ENCODE data around the gene STX1B. TPM values are rescaled to one million over a fixed set of nuclear protein-coding genes. Genes with fewer than 3 reads are reported as not detected.
"Not testable (repeated sequence)": the region's sequence is repeated elsewhere in the genome, so short reads cannot be mapped to it uniquely, and the experiment has no call there.

The STX1B gene
- total RNA-seq, 1 donor from 2014 or later, result 1.2 TPM

DNA sequence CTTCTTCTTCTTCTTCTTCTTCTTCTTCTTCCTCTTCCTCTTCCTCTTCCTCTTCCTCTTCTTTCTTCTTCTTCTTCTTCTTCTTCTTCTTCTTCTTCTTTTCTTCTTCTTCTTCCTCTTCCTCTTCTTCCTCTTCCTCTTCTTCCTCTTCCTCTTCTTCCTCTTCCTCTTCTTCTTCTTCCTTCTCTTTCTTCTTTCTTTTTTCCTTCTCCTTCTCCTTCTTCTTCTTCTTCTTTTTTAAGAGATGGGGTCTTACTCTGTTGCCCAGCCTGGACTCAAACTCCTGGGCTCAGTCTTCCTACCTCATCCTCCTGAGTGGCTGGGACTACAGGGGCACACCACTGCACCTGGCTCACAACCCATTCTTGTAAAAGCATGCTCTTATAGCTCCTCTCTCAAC lies 2.9 kb upstream of the STX1B start:
- DNase-seq (ENCODE audit: low spot score), result not testable (repeated sequence)

DNA sequence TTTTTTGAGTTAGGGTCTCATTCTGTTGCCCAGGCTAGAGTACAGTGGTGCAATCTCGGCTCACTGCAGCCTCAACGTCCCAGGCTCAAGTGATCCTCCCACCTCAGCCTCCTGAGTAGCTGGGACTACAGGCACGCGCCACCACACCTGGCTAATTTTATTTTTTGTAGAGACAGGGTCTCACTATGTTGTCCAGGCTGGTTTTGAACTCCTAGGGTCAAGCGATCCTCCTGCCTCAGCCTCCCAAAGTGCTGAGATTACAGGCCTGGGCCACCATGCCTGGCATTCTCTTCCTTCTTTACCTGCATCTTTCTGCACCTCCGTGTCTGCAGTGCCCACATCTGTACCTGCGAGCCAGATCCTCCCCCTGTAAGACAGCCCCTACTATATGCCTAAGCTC lies 1.4 kb upstream of the STX1B start:
- not testable (repeated sequence) for DNase-seq (ENCODE audit: low spot score)

DNA sequence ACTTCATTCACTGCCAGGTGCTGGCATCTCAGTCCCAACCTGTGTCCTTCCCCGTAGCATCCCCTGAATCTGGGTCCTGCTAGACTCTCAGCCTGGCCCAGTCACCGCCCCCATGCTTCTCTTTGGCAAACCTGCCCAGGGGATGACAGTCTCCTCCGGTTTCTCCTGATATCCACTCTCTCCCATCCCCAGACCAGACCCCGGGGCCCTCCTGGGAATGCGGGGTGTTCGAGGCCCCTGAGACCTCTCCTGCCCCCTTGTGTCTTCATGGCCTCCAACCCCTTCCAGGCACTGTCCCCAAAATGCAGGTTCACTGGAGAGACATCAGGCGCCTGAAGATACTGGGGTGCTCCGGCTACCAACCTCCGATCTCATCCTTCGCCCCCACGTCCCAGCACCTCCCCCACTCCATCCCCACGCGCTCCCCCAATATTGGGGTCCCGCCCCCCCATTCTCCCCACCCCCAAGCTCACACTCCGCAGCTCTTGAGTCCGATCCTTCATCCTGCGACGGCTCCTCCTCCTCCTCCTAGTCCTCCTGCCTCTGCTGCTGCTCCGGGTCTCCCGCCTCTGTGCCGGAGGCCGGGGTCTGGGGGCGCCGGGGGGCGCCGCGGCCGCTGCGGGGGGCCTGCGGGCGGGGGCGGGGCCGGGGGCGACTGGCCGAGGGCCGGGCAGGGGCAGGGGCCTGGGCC lies 399 bp downstream of the STX1B start:
- no peak for DNase-seq (ENCODE audit: low spot score)

DNA sequence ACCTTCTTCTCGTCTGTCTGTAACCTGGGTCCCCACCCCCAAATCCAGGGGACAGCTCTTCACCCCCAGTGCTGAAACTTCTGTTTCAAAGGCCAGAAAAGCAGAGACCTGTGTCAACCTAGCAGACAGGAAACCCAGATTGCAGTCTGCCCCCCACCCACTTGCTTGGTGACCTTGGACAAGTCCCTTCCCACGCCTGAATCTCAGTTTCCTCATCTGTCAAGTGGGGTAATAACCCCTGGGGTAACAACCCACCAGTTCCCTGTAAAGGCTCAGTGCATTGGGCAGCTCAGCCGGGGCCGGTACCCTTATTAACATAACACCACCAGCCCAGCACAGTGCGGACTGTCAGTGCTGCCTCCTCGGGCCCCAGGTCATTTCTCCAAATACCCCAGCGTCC lies 1.3 kb downstream of the STX1B start:
- no peak for DNase-seq (ENCODE audit: low spot score)

DNA sequence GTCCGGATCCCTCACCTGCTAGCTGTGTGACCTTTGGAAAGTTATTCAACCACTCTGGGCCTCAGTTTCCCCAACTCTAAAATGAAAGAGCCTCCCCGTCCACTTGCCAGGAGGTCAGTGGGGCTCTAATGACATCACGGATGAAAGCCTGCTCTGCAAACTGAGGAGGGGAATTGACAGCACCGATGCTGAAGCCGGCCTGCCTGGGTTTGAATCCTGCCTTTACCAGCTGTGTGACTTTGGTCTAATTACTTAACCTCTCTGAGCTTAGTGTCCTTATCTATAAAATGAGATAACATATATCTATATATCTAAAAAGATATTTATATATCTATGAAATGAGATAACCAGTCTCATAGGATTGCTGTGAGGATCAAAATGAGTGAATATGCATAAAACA lies 1.9 kb downstream of the STX1B start:
- DNase-seq (ENCODE audit: low spot score), result no peak

DNA sequence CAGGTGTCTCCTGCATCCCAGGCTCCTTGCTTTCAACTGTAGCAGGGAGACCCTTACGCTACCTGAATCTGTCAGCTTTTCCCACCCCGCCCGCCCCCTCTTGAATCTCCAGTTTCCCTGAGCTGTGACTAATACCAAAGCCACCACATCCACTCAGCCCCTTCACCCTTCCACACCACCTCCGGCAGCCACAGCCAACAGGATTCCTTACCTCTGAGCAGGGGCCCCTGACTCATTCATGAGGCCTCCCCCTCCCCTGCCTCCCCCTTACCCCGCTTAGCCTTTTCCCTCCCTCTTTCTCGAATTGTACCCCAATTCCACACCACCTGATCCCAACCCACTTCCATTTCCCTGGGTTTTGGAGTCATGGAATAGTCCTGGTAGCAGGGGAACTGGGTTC lies 2.3 kb downstream of the STX1B start:
- no peak for DNase-seq (ENCODE audit: low spot score)

DNA sequence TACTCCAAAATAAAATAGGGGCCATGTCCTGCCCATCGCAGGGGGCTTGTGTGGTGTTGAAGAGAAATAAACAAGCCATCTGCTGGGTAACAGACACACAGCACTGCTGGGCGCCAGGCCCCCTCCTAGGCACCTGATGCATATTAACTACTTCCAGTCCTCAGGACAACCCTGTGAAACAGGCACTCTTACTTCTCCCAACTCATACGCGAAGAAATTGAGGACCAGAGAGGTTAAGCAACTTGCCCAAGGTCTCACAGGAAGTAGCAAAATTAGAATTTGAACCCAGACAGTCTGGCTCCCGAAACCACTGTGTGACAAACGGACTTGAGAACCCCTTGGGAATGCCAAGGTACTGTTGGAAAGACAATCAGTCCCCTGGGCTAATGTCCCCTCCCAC lies 2.8 kb downstream of the STX1B start:
- DNase-seq (ENCODE audit: low spot score), result no peak

DNA sequence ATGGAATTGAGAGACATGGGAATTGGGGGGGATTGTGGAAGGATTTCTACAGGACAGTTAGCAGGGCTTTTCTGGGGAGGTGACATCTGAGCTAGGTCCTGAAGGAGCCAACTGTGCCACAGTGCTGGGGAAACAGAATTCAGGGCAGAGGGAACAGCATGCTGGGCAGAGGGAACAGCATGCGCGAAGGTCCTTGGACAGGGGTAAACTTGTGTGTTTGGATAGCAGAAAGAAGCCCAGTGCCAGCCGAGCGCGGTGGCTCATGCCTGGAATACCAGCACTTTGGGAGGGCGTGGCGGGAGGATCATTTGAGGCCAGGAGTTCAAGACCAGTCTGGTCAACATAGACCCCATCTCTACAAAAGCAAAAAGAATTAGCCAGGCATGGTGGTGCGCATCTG lies 3.8 kb downstream of the STX1B start:
- no peak for DNase-seq (ENCODE audit: low spot score)

DNA sequence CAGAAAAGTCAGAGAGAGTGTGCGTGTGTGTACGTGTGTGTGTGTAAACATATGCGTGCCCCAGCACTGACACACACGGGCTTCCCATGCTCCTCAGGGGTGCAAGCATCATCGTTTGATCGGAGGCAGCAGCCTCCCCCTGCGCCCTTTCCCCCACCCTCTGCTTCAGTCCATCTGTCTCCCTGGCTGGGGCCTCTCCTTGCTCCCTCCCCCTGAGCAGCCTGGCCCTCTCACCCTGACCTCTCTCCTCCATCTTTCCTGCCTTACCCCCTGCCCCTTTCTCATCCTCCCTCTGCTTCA lies 4.4 kb downstream of the STX1B start:
- DNase-seq (ENCODE audit: low spot score), result no peak

DNA sequence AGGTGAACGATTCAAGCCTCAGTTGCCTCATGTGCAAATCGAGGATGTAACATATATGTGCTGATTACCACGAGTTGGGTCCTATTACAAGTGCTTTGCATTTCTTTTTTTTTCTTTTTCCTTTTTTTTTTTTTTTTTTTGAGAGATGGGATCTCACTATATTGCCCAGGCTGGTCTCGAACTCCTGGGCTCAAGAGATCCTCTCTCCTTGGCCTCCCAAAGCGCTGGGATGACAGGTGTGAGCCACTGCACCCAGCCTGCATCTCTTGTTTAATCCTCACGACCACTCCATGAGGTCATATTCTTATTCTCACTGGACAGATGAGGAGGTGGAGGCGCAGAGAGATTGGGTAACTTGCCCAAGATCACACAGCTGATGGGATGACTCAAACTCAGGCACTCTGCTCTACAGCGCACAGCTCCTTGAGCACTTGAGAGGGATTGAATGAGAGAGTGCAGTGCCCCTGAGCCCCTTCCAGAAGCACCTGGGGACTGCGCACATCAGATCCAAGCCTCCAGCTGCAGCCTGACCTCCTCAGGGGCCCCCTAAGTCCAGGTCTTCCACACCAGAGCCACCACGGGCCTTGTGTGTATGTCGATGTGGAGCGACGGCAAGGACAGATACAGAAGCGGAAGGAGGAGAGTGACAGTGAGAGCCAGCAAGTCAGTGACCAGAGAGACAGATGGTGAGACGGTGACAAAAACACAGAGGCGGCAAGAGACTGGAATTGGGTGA lies 4.9 kb downstream of the STX1B start:
- DNase-seq (ENCODE audit: low spot score), result no peak

DNA sequence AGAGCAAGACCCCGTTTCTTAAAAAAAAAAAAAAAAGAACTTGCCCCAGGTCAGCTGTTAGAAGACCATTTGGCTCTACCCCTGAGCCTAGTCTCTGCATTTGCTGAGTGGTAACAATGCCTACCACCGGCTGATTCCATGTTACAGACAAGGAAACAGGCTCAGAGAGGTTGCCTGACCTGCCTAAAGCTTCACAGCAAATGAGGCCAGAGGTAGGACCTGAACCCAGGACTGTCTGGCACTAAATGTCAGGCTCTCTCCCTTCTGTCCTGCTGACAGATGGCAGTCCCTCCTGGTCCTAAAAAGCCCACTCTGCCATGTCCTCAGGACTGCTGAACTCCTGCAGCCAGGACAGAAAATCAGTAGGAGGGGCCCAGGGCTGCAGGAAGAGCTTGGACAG lies 5.8 kb downstream of the STX1B start:
- no peak for DNase-seq (ENCODE audit: low spot score)

DNA sequence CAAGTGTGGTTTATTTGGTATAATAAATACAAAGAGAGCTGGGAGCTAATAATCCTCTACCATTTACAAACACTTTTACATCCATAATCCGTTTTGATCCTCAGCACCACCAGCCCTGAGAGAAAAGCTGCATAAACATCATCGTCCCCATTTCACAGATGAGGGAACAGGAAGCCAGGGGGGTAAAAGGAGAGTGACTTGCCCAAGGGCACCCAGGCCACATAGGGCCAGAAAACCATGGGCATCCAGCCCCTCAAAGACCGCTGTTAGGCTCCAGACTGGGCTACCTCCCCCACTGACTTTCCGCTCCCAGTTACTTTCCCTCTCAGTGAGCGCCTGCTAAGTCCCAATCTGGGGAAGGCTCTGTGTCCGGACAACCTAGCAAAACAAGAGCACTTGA lies 6.7 kb downstream of the STX1B start:
- no peak for DNase-seq (ENCODE audit: low spot score)

DNA sequence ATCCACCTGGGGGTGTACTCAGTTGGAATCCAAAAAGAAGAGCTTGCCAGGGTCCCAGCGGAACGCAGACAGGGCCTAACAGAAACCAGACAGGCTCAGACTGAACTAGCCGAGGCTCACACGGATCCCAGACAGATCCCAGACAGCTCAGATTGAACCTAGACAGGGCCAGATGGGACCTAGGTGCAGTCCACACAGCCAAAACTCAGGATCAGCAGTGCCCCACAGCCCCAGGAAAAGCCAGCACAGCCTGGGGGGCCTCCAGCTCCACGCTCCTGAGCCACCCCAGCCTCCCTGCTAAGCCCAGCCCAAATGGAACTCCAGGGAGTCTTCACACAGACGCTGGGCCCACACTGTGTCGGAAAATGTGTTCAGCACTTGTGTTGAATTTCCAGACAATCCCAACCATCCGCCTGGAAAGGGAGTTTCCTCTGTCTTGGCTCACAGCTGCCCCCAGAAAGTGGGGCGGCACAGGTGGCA lies 7.5 kb downstream of the STX1B start:
- peak; percentile 24 for DNase-seq (ENCODE audit: low spot score)

DNA sequence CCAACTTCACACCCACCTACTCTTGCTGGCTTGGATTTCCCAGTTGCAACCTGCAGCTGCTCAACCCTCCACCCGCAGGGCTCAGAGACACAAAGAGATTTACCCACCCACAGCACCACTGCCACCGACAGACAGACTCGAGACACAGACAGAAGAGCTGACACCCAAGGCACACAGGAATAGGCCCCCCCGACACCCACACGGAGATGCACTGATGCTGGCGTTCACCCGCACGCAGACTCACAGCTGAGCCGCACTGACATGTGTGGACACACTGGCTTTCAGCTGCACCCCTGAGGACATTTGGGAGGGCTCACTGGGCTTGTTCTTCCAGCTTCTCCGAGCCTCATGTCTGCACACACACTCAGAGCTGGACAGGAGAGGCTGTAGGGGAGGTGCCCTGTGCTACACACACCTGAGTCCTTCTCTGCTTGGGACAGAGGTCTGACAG lies 8.2 kb downstream of the STX1B start:
- DNase-seq (ENCODE audit: low spot score), result peak; percentile 62

DNA sequence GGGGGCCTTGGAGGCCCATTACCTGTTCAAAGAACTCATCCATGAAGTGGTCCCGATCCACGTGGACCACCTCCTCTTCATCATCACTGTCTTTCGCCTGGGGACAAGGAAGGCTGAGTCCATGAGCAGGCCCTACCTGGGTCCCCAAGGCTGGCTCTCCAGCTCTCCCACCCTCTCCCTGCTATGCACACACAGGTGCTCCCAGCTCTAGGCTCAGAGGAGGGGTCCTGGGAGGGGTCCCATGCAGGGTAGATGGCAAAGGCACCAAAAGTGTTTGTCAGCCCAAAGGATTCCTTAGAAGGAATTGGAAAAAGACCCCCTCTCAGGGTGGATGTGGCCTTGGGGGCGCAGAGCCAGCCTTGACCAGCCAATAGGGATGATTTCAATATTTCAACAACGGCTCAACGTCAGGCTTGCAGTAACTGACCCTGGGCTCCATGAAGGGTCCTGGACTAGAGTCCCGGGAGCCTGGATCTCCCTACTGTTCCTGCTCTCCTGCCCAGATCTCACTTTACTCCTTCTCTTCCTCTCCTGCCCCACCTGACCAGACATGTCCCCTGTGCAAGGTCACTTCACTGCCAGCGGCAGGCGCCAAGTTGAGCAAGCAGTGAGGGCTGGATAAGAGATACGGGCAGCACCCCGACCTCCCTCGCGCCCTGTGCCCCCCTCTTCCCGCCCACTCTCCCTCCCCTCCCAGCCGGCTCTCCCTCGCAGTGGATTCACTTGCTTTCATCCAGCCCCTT lies 8.8 kb downstream of the STX1B start:
- no peak for DNase-seq (ENCODE audit: low spot score)

DNA sequence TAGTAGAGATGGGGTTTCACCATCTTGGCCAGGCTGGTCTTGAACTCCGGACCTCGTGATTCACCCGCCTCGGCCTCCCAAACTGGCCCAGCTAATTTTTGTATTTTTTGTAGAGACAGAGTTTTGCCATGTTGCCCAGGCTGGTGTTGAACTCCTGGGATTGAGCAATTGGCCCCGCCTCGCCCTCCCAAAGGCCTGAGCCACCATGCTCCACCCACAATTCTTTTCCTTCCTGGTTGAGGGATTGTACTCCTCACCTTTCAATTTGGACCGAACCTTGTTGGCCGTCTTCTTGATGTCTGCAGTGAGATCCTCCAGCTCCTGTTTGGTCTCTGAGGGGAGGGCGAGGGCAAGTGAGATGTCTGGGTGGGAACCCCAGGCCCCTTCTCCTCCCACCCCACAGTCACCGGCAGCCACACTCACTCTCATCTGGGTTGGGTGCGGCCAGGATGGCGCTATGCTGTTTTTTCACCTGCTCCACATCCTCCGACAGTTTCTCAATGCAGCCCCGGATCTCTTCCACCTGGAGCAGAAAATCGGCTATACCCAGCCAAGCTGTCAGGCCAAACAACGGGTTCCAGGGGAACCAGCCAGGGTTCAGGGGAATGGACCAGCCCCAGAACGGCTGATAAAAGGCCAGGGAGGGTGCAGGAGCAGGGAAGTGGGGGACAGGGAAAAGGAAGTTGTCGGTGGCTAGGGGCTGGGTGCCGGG lies 9.6 kb downstream of the STX1B start:
- no peak for DNase-seq (ENCODE audit: low spot score)

DNA sequence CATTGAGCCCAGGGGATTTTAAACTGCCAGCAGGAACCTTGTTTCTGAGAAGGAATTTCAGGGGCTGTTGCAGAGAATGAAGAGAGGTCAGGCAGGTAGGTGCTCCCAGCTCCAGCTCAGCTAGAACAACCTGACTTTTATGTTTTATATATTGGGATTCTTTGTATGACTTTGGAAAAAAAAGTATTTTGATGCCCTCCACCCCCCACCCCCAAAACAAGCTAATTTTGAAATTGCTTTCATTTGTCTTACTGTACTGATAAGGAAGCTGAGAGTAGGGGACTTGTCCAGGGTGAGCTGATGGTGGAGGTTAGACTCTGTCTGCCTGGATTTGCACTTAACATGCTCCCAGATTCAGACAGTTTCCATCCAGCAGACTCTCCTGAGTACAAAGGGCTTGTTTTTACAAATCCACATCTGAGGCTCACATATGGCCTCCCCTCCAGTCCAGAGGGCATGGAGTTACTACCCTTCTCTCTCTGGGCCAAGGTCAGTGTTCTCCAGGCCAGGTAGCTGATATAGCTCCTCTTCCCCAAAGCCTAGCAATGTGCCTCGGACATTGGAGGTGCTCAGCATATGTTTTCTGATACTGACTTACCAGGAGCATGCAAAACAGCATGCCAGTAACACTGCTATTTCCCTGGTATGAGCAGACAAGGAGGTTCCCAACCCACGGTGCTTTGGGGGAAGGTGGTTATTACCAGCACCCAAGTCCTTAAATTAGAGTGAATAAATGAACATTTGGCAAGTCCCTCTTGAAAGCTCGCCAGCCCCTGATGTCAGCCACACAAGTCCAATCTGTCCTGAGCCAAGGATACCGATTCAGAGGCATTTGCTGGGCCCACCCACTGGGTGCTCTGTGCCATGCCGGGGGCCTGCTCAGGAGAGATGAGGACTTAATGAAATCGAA lies 11.3 kb downstream of the STX1B start:
- DNase-seq (ENCODE audit: low spot score), result no peak

DNA sequence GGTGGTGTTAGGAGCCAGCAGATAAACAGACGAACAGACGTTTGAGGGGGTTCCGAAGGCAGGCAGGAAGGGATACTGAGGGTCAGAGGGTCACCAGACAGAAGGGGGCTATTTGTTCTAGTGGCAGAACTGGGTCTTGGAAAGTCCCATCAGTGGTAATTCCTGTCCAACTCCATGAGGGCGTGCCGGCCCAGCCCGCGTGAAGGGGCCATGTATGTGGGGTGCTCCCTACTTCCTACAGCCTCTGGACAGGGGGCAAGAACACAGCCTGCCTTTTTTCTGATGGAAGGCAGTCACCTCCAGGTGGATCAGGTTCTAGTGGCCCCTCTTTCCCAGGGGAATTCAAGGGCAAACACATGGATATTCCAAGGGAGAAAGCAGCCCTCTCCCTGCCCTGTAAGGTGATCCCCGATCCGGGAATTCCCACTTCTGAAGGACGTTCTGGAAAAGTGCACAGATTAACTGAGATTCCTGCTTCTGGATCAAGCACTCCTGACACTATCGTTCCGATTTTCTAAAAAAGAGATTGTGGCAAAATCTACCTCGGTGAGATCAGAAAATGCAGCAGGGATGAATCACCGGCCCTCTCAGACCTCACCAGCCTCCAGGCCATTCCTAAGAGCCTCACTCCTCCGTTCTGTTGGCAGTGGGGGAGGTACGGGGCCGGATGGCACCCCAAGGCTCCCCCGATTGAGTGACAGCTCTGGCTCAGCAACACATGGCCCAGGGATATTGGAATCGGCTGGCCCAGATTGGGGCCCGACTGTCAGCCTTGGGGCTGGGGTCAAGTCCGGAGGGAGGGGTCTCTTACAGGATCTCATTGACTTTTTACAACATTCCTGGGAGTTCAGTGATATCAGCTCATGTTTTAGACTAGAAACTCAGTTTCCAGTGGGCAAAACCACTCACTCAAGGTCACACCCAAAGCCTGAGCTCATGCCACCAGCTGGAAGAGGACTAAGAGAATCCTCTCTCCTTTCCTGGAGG lies 12.4 kb downstream of the STX1B start:
- peak; percentile 69 for DNase-seq (ENCODE audit: low spot score)

DNA sequence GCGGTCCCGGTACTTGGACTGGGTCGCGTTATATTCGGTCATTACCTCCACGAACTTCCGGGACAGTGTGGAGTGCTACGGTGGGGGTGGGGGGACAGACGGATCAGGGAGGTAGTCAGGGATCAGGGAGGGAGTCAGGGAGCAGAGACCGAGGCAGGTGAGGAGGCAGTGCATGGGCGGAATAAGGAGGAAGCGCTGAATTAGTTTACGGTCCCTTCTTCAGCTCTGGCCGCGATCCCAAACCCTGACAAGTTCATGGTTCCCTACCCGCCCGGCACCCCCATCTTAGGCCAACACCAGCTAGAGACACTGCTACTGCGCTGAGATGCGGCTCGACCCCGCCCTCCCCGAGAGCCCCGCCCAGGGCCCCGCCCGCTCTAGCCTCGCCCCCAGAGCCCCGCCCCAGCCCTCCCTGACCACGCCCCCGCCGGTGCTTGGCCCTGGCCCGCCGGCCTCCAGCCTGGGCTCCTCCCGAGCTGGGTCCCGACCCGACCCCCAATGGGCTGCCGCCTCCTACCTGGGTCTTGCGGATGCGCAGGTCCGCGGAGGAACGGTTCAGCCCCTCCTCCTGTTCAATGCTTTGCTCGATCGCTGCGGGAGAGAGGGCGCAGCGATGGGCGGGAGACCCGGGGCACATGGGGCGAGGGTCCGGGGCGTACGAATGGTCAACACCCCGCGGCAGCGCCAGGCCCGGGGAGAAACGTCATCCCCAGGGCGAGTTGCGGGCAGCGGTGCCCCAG lies 13.3 kb downstream of the STX1B start:
- peak; percentile 71 for DNase-seq (ENCODE audit: low spot score)

Data from umbilical cord (tissue), 2 donors.